Measurements from ENCODE around the gene ZNF710.

- TF ChIP-seq CTCF (IDR thresholded peaks at IDR 0.05; ENCODE audit: low read depth, low read length, poor library complexity, severe bottlenecking) (no peak), EZH2phosphoT487 (IDR thresholded peaks at IDR 0.05; ENCODE audit: borderline replicate concordance, low read length) (no peak)
These were observed 67.0 kb downstream of the ZNF710 start for GRCh38 chr15:90067953-90068606.
